Superior temporal gyrus (tissue), 1 donor: ENCODE data around the gene CHEK2.
A peak's percentile ranks its signal among the peaks of the same experiment; 100 is the strongest.
"Not testable (repeated sequence)": the region's sequence is repeated elsewhere in the genome, so short reads cannot be mapped to it uniquely, and the experiment has no call there.

Experiments used
- DNase-seq: peaks from one replicate; pipeline ENCODE4 v3.0.0-alpha.2; 2016; ENCODE audit errors: extremely low spot score

CHEK2 gene

DNA sequence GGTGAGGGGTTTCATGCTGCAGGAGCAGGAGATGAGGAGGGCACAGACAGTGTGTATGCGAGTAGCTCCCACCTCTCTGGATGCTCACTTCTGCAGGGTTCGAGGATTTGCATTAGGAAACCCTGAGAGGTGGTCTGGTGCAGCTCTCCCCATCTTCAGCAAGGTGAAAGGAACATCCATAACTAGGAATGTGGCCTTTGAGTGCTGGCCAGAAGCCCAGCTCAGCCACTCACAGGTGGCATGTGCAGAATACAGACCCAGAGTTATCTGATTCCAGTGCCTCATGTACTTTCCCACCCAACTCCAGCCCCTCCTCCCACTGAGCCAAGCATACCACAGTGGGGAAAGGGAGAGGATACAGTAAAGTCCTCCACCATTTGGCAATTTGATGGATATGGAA is 51.8 kb downstream of the CHEK2 start:
- DNase-seq, result not testable (repeated sequence)

DNA sequence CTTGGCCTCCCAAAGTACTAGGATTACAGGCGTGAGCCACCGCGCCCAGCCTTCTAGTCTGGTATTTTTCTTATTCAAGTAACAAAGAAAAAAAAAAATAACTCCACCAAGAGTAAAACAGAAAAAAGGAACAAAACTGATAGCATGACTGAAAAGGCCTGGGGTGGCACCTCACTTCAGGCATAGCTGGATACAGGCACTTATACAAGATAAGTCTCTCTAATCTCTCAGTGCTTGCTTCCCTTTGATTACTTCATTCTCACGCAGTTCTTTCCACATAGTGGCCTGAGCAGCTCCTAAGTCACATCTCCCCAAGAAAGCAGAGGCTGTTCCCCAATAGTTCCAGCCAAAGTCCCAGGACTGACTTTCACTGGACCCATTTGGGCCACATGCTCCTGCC is 58.7 kb downstream of the CHEK2 start:
- not testable (repeated sequence) for DNase-seq

DNA sequence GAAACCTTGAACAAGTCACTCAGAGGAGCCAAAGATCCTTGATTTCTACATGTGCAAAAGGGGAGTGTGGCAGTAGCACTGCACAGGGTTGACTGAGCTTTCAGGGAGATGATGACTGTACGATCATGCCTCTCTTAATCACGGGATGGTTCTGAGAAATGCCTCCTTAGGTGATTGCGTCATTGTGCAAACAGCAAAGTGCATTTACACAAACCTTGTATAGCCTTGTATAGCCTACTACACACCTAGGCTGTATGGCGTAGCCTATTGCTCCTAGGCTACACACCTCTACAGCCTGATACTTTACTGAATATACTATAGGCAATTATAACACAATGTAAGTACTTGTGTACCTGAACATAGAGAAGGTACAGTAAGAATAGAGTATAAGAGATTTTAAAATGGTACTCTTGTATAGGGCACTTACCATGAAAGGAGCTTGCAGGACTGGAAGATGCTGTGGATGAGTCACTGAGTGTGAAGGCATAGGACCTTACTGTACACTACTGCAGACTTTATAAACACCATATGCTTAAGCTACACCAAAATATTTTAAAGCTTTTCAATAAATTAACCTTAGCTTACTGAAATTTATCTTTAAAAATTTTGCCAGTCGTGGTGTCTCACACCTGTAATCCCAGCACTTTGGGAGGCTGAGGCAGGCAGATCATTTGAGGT is 60.7 kb downstream of the CHEK2 start:
- DNase-seq, result not testable (repeated sequence)

DNA sequence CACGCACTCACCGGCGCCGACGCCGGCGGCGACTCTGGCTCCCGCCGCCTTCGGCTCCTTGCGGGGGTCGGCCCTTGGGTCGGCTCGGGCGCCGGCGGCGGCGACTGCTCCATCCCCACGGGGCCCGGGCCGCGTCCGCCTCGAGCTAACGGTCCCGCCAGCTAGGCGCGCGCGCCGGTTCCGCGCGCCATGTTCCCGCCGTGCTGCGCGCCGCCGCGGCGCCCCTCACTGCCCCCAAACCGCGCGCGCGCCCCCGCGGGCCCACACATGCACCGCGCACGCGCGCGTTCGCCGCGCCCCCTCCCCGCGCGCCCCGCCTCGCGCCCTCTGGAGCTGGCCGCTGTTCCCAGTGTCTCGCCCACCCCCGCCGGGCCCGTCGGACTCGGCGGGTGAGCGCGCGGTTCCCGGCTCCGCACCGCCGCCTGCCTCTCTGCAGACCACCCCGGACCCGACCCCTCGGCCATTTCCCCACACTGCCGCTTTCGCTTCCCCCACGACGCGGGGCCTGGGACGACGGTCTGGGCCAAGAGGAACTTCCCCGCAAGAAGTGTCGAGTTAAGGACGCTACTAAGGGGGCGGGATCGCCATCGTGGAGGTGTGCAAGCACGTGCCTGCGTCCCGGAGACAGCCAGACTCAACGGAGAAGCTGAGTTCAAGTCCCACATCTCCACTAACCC is 61.9 kb downstream of the CHEK2 start, which contains the start of gene TTC28:
Gene TTC28 (minus strand): TSS at position 230 of the 677 bp plus-strand sequence. CDS start 117 bp downstream, at position 113.
- peak; percentile 70 for DNase-seq

DNA sequence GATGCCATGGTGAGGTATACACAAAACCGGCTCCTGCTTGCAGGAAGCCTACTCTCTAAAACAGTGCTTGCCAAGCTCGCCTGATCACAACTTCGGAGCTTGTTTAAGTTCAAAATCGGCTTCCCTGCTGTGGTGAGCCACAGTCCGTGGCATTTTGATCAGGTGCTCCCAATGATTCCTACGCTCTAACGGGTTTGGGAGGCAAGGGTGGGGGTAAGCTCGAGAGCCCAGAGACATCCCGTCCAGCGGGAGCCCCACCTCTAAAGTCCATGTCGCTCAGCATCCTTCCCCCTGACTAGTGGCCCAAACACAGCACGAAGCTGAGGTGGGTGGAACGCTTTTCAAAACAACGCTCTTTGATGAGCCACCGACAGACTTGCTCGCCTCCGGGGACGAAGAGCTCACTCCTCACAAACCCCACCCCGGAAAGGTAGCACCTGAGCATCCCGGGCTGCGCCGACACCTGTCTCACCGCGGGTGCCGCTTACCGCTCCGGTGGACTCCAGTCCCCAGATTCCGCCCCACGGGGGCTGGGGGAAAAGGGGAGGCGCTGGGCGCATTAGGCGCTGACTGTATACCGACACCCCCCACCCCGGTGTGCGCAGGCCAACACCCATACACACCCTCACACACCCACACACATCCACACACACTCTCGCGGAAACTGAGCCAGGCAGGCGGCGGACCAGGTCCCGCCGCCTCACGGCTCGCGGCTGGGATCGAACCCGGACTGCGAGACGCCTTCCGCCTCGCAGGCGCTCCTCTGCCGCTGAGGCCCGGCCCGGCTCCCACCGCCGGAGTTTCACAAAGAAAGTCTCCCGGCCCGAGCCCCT is 62.6 kb downstream of the CHEK2 start:
- DNase-seq, result not testable (repeated sequence)

- DNase-seq, result not testable (repeated sequence)
Measured at GRCh38 chr22:28678170-28678569, 63.5 kb downstream of the CHEK2 start.

GRCh38 chr22:28674121-28674563 is 67.5 kb downstream of the CHEK2 start:
- no peak for DNase-seq

- DNase-seq, result no peak
Measured at GRCh38 chr22:28670756-28671155, 70.9 kb downstream of the CHEK2 start.

DNA sequence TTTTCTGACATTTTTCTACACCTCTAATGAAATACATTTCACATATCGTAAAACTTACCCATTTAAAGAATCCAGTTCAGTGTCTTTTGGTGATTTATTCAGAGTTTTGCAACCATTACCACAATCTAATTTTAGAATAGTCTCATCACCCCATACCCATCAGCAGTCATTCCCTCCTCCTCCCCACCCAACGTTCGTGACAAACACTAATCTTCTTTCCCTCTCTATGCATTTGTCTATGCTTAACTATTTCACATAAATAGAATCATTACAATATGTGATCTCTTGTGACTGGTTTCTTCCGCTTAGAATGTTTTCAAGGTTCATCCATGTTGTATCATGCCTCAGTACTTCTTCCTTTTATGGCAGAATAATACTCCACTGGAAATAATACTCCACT is 71.5 kb downstream of the CHEK2 start:
- no peak for DNase-seq

GRCh38 chr22:28669387-28669786 is 72.2 kb downstream of the CHEK2 start:
- no peak for DNase-seq

DNA sequence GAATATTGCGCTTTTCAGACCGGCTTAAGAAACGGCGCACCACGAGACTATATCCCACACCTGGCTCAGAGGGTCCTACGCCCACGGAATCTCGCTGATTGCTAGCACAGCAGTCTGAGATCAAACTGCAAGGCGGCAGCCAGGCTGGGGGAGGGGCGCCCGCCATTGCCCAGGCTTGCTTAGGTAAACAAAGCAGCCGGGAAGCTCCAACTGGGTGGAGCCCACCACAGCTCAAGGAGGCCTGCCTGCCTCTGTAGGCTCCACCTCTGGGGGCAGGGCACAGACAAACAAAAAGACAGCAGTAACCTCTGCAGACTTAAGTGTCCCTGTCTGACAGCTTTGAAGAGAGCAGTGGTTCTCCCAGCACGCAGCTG is 78.1 kb downstream of the CHEK2 start:
- not testable (repeated sequence) for DNase-seq

DNA sequence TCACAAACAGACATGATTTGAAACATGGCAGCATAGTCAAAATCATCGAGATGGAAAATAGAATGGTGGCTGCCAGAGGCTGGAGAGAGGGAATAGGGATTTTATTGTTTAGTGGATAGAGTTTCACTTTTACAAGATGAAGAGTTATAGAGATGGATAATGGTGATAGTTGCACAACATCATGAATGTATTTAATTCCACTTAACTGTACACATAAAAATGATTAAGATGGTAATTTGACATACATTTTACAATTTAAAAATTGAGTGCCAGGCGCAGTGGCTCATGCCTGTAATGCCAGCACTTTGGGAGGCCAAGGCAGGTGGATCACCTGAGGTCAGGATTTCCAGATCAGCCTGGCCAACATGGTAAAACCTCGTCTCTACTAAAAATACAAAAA is 83.2 kb downstream of the CHEK2 start:
- DNase-seq, result no peak

- no peak for DNase-seq
Measured at GRCh38 chr22:28656181-28656580, 85.4 kb downstream of the CHEK2 start.

- DNase-seq, result no peak
Measured at GRCh38 chr22:28650463-28650862, 91.2 kb downstream of the CHEK2 start.

DNA sequence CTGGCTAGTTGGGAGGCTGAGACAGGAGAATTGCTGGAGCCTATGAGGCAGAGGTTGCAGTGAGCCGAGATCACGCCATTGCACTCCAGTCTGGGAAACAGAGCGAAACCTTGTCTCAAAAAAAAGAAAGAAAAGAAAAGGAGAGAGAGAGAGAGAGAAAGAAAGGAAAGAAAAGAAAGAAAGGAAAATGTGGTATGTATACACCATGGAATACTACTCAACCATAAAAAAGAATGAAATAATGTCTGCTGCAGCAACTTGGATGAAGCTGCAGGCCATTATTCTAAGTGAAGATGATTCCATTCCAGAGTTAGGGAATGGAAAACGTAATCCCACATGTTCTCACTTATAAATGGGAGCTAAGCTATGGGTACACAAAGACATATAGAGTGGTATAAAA is 92.8 kb downstream of the CHEK2 start:
- DNase-seq, result no peak

- DNase-seq, result no peak
Measured at GRCh38 chr22:28647216-28647615, 94.4 kb downstream of the CHEK2 start.

- DNase-seq, result no peak
Measured at GRCh38 chr22:28639321-28639720, 102.3 kb downstream of the CHEK2 start.
